ENCODE measurements around the gene TSC22D3.
"Not testable (repeated sequence)": the region's sequence is repeated elsewhere in the genome, so short reads cannot be mapped to it uniquely, and the experiment has no call there.

TSC22D3 gene

GRCh38 chrX:107677501-107677901 lies 98.1 kb downstream of the TSC22D3 start:
- DNase-seq, result no peak

- DNase-seq, result peak; percentile 63
Measured at GRCh38 chrX:107676559-107677378, 98.8 kb downstream of the TSC22D3 start.

GRCh38 chrX:107675823-107676555 lies 99.6 kb downstream of the TSC22D3 start:
- DNase-seq, result peak; percentile 57

GRCh38 chrX:107675365-107675654 lies 100.3 kb downstream of the TSC22D3 start:
- DNase-seq, result no peak

GRCh38 chrX:107674480-107675364 lies 100.9 kb downstream of the TSC22D3 start:
- peak; percentile 56 for DNase-seq

GRCh38 chrX:107673933-107674479 lies 101.6 kb downstream of the TSC22D3 start:
- DNase-seq, result peak; percentile 42

- no peak for DNase-seq
Measured at GRCh38 chrX:107673431-107673830, 102.2 kb downstream of the TSC22D3 start.

GRCh38 chrX:107672955-107673378 lies 102.6 kb downstream of the TSC22D3 start:
- DNase-seq, result peak; percentile 41

GRCh38 chrX:107671256-107671655 lies 104.3 kb downstream of the TSC22D3 start:
- DNase-seq, result not testable (repeated sequence)

- DNase-seq, result no peak
Measured at GRCh38 chrX:107669885-107670628, 105.5 kb downstream of the TSC22D3 start.

- no peak for DNase-seq
Measured at GRCh38 chrX:107669261-107669660, 106.3 kb downstream of the TSC22D3 start.

GRCh38 chrX:107668710-107669109 lies 106.9 kb downstream of the TSC22D3 start:
- not testable (repeated sequence) for DNase-seq

GRCh38 chrX:107667426-107667825 lies 108.2 kb downstream of the TSC22D3 start:
- no peak for DNase-seq

GRCh38 chrX:107666931-107667330 lies 108.7 kb downstream of the TSC22D3 start:
- no peak for DNase-seq

All from suppressor macrophage treated with lipopolysaccharide for 4 hours (primary cell).